ENCODE results near the gene MICOS13. TPM values are rescaled to one million over a fixed set of nuclear protein-coding genes. Genes with fewer than 3 reads are reported as not detected.

MICOS13 gene
- total RNA-seq, 2 donors from 2014 or later, result 16.9 to 43.7 TPM

- no peak overlapping the region for H3K27ac ChIP-seq
- no peak for TF ChIP-seq CTCF (IDR thresholded peaks at IDR 0.05)
- ATAC-seq (ENCODE audit: insufficient number of reproducible peaks, low FRiP score, low read depth) (no peak), DNase-seq (ENCODE audit: low spot score) (no peak)
- H3K27me3 ChIP-seq (replicated peaks; ENCODE audit: insufficient read depth), result no peaks in the 10 kb centered on the region
- H3K4me1 ChIP-seq (ENCODE audit: control insufficient read depth in 1 of 2, low read depth in 2 of 2), result no peaks in the 10 kb centered on the region
- H3K4me3 ChIP-seq, result no peak overlapping the region
- no peaks in the 10 kb centered on the region for H3K9me3 ChIP-seq
- H3K36me3 ChIP-seq, result peaks cover 46% of the 10 kb centered on the region
These were observed 34.9 kb downstream of the MICOS13 start for GRCh38 chr19:5645409-5645808.

GRCh38 chr19:5644037-5644436, 36.3 kb downstream of the MICOS13 start:
- H3K4me1 ChIP-seq (ENCODE audit: control insufficient read depth in 1 of 2, low read depth in 2 of 2), result no peaks in the 10 kb centered on the region
- TF ChIP-seq CTCF (IDR thresholded peaks at IDR 0.05), result no peak
- no peak overlapping the region for H3K27ac ChIP-seq
- H3K9me3 ChIP-seq, result no peaks in the 10 kb centered on the region
- peaks cover 39% of the 10 kb centered on the region for H3K36me3 ChIP-seq
- no peaks in the 10 kb centered on the region for H3K27me3 ChIP-seq (replicated peaks; ENCODE audit: insufficient read depth)
- H3K4me3 ChIP-seq, result no peak overlapping the region
- ATAC-seq (ENCODE audit: insufficient number of reproducible peaks, low FRiP score, low read depth) (no peak), DNase-seq (ENCODE audit: low spot score) (no peak)

GRCh38 chr19:5643060-5643459, 37.3 kb downstream of the MICOS13 start:
- ATAC-seq (ENCODE audit: insufficient number of reproducible peaks, low FRiP score, low read depth) (no peak), DNase-seq (ENCODE audit: low spot score) (no peak)
- H3K9me3 ChIP-seq, result no peaks in the 10 kb centered on the region
- H3K27me3 ChIP-seq (replicated peaks; ENCODE audit: insufficient read depth), result no peaks in the 10 kb centered on the region
- H3K4me1 ChIP-seq (ENCODE audit: control insufficient read depth in 1 of 2, low read depth in 2 of 2), result no peaks in the 10 kb centered on the region
- H3K4me3 ChIP-seq, result no peak overlapping the region
- TF ChIP-seq CTCF (IDR thresholded peaks at IDR 0.05), result no peak
- no peak overlapping the region for H3K27ac ChIP-seq
- peaks cover 34% of the 10 kb centered on the region for H3K36me3 ChIP-seq

- H3K36me3 ChIP-seq, result peaks cover 33% of the 10 kb centered on the region
- DNase-seq (ENCODE audit: low spot score), result no peak
- no peaks in the 10 kb centered on the region for H3K4me1 ChIP-seq (ENCODE audit: control insufficient read depth in 1 of 2, low read depth in 2 of 2)
- no peak for ATAC-seq (ENCODE audit: insufficient number of reproducible peaks, low FRiP score, low read depth)
- no peak for TF ChIP-seq CTCF (IDR thresholded peaks at IDR 0.05)
- H3K4me3 ChIP-seq, result no peak overlapping the region
- no peaks in the 10 kb centered on the region for H3K27me3 ChIP-seq (replicated peaks; ENCODE audit: insufficient read depth)
- H3K27ac ChIP-seq, result no peak overlapping the region
- no peaks in the 10 kb centered on the region for H3K9me3 ChIP-seq
These were observed 38.1 kb downstream of the MICOS13 start for GRCh38 chr19:5642204-5642603.

GRCh38 chr19:5641171-5641570, 39.1 kb downstream of the MICOS13 start:
- Histone ChIP-seq H3K27ac (no peak overlapping the region), H3K4me3 (no peak overlapping the region), H3K27me3 (replicated peaks; ENCODE audit: insufficient read depth) (no peaks in the 10 kb centered on the region), H3K4me1 (ENCODE audit: control insufficient read depth in 1 of 2, low read depth in 2 of 2) (no peaks in the 10 kb centered on the region), H3K36me3 (peaks cover 28% of the 10 kb centered on the region), H3K9me3 (no peaks in the 10 kb centered on the region)
- no peak for TF ChIP-seq CTCF (IDR thresholded peaks at IDR 0.05)
- DNase-seq (ENCODE audit: low spot score) (no peak), ATAC-seq (ENCODE audit: insufficient number of reproducible peaks, low FRiP score, low read depth) (no peak)
